Progenitor cell of endocrine pancreas (in vitro differentiated cells): ENCODE data around the gene ACY1. TPM values are rescaled to one million over a fixed set of nuclear protein-coding genes. Genes with fewer than 3 reads are reported as not detected.

Experiments
- DNase-seq: peaks from one replicate; pipeline ENCODE4 v3.0.0; 2021; ENCODE audit warnings: low spot score; ENCODE audit not compliant: unreplicated experiment
- H3K27ac Mint-ChIP-seq: 2 replicates; pipeline ENCODE4 v1.8.0; 2021; ENCODE audit warnings: mild to moderate bottlenecking, moderate library complexity, mixed read lengths
- H3K27me3 Mint-ChIP-seq: 2 replicates; pipeline ENCODE4 v1.8.0; 2021; ENCODE audit warnings: mixed read lengths
- H3K36me3 Mint-ChIP-seq: 2 replicates; pipeline ENCODE4 v1.8.0; 2022; ENCODE audit warnings: mixed read lengths; ENCODE audit not compliant: insufficient read depth
- H3K4me1 Mint-ChIP-seq: 2 replicates; pipeline ENCODE4 v1.8.0; 2021; ENCODE audit warnings: low read depth, mixed read lengths
- H3K4me3 Mint-ChIP-seq: 2 replicates; pipeline ENCODE4 v1.8.0; 2021; ENCODE audit warnings: low read depth, mild to moderate bottlenecking, moderate library complexity, mixed read lengths
- H3K9me3 Mint-ChIP-seq: 2 replicates; pipeline ENCODE4 v1.8.0; 2021; ENCODE audit warnings: low read depth, mixed read lengths
- total RNA-seq: library from RNA; stranded (reverse); gene quantifications from 2 replicates; pipeline ENCODE4 v1.2.1, GENCODE V29; 2021
- TF ChIP-seq, protein P1 (sequence below): fragments of 200-600 bp; sonication (generic); IDR thresholded peaks from one replicate; pipeline ENCODE4 v1.5.0; 2021; ENCODE audit warnings: antibody characterized with exemption, mild to moderate bottlenecking; ENCODE audit not compliant: unreplicated experiment

ACY1 gene
- total RNA-seq, 1 donor from 2014 or later: 38.0 TPM

- peaks cover 5% of the 10 kb centered on the region for H3K36me3 Mint-ChIP-seq
- no peak overlapping the region for H3K4me3 Mint-ChIP-seq
- no peak overlapping the region for H3K27ac Mint-ChIP-seq
- DNase-seq: no peak
- TF ChIP-seq, protein P1, sequence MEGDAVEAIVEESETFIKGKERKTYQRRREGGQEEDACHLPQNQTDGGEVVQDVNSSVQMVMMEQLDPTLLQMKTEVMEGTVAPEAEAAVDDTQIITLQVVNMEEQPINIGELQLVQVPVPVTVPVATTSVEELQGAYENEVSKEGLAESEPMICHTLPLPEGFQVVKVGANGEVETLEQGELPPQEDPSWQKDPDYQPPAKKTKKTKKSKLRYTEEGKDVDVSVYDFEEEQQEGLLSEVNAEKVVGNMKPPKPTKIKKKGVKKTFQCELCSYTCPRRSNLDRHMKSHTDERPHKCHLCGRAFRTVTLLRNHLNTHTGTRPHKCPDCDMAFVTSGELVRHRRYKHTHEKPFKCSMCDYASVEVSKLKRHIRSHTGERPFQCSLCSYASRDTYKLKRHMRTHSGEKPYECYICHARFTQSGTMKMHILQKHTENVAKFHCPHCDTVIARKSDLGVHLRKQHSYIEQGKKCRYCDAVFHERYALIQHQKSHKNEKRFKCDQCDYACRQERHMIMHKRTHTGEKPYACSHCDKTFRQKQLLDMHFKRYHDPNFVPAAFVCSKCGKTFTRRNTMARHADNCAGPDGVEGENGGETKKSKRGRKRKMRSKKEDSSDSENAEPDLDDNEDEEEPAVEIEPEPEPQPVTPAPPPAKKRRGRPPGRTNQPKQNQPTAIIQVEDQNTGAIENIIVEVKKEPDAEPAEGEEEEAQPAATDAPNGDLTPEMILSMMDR: no peak
- H3K4me1 Mint-ChIP-seq: no peaks in the 10 kb centered on the region
- no peaks in the 10 kb centered on the region for H3K9me3 Mint-ChIP-seq
- peaks cover 14% of the 10 kb centered on the region for H3K27me3 Mint-ChIP-seq
These were observed 24.5 kb upstream of the ACY1 start for GRCh38 chr3:51958603-51959521.

- no peak overlapping the region for H3K27ac Mint-ChIP-seq
- H3K9me3 Mint-ChIP-seq: no peaks in the 10 kb centered on the region
- H3K4me1 Mint-ChIP-seq: peaks cover 3% of the 10 kb centered on the region
- TF ChIP-seq, protein P1: no peak
- H3K4me3 Mint-ChIP-seq: no peak overlapping the region
- DNase-seq: no peak
- peaks cover 6% of the 10 kb centered on the region for H3K27me3 Mint-ChIP-seq
- H3K36me3 Mint-ChIP-seq: peaks cover 5% of the 10 kb centered on the region
These were observed 23.7 kb upstream of the ACY1 start for GRCh38 chr3:51959651-51960050.

DNA sequence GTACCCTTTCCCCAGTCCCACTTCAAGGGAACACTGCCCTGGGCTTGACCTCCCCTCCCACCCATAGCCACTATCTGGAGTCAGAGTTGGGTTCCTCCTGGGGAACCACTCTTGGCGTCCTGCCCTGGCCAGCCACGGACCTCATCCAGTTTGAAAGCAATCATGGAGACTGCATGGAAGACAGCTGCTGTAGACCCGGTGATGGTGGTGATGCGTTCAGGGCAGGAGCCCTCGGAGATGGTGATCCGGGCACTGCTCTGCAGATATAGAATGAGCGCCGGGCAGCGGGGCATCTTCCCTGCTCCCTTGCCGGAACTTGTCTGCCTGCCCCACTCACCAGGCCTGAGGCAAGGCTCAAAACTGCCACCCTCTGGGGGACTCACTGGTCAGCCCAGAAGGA lies 22.9 kb upstream of the ACY1 start:
- DNase-seq: no peak
- Mint-ChIP-seq H3K27me3 (no peaks in the 10 kb centered on the region), H3K4me1 (peaks cover 11% of the 10 kb centered on the region), H3K9me3 (no peaks in the 10 kb centered on the region), H3K4me3 (no peak overlapping the region), H3K36me3 (peaks cover 8% of the 10 kb centered on the region), H3K27ac (no peak overlapping the region)
- TF ChIP-seq, protein P1: no peak

DNA sequence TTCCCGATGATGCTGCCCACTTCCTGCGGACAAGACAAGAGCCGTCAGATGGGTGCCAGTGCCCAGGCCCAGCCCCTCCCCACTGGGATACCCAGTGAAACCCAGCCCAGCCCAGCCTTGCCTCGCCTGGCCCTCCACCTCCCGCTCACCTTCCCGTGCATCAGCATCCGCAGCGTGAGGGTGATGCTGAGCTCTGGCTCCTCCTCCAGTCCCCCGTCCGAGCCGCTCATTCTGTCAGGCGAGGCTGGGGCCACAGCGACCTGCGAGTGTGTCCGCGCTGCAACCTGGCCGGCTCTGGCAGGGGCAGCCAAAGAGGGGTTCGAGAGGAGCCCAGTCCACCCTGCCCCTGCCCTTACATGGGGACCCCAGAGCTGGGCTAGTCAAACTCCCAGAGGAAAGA lies 22.3 kb upstream of the ACY1 start:
- DNase-seq: no peak
- Mint-ChIP-seq H3K9me3 (no peaks in the 10 kb centered on the region), H3K4me3 (no peak overlapping the region), H3K27me3 (no peaks in the 10 kb centered on the region), H3K36me3 (peaks cover 8% of the 10 kb centered on the region), H3K27ac (no peak overlapping the region), H3K4me1 (peaks cover 17% of the 10 kb centered on the region)
- TF ChIP-seq, protein P1: no peak

- no peaks in the 10 kb centered on the region for H3K9me3 Mint-ChIP-seq
- H3K27ac Mint-ChIP-seq: no peak overlapping the region
- DNase-seq: no peak
- TF ChIP-seq, protein P1: no peak
- H3K4me1 Mint-ChIP-seq: peaks cover 19% of the 10 kb centered on the region
- no peak overlapping the region for H3K4me3 Mint-ChIP-seq
- no peaks in the 10 kb centered on the region for H3K27me3 Mint-ChIP-seq
- H3K36me3 Mint-ChIP-seq: peaks cover 8% of the 10 kb centered on the region
These were observed 21.4 kb upstream of the ACY1 start for GRCh38 chr3:51961602-51962569.
